Upper lobe of left lung (tissue), 4 donors: ENCODE results near the gene CLPTM1L.

ENCODE experiments used
- EP300 ChIP-seq, 4 donors: sonication (generic); formaldehyde crosslinking; IDR thresholded peaks; one replicate each; pipeline ENCODE4 v1.5.1; 2017; ENCODE audit warnings: antibody characterized with exemption in 4 of 4, control low read depth in 2 of 4
- POLR2A ChIP-seq, 4 donors: fragments of 450-650 bp; IDR thresholded peaks; one replicate each; pipeline ENCODE4 v1.5.1; 2016 to 2017; ENCODE audit warnings: antibody characterized with exemption in 4 of 4, mild to moderate bottlenecking in 2 of 4
- TF ChIP-seq, protein P1 (sequence below), 6 experiments: fragments of 450-650 bp in 4 of 6; fragments of 200-600 bp in 2 of 6; sonication (generic) in 2 of 6; IDR thresholded peaks; one replicate each; pipeline ENCODE4 v1.5.1; 2016 to 2019; ENCODE audit warnings: antibody characterized with exemption in 6 of 6

DNA sequence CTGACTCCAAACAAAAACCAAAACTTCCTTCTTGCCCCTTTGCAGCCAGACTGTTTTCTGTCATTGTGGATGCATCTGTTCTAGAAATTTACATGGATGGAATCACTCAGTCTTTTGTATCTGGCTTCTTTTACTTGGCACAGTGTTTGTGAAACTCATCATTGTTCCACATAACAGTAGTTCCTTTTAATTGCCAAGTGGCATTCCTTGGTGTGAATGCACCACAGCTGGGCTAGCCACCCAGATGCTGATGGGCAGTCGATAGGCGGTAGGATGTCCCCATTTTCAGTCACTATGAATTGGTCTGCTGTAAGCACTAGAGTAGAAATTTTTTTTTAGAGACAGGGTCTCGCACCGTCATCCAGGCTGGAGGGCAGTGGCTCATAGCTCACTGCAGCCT is 6.3 kb upstream of the CLPTM1L start:
- TF ChIP-seq, protein P1, sequence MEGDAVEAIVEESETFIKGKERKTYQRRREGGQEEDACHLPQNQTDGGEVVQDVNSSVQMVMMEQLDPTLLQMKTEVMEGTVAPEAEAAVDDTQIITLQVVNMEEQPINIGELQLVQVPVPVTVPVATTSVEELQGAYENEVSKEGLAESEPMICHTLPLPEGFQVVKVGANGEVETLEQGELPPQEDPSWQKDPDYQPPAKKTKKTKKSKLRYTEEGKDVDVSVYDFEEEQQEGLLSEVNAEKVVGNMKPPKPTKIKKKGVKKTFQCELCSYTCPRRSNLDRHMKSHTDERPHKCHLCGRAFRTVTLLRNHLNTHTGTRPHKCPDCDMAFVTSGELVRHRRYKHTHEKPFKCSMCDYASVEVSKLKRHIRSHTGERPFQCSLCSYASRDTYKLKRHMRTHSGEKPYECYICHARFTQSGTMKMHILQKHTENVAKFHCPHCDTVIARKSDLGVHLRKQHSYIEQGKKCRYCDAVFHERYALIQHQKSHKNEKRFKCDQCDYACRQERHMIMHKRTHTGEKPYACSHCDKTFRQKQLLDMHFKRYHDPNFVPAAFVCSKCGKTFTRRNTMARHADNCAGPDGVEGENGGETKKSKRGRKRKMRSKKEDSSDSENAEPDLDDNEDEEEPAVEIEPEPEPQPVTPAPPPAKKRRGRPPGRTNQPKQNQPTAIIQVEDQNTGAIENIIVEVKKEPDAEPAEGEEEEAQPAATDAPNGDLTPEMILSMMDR (IDR thresholded peaks at IDR 0.05) = no peak
- TF ChIP-seq EP300 (IDR thresholded peaks at IDR 0.05) (no peak), POLR2A (IDR thresholded peaks at IDR 0.05) (no peak)
